Ectodermal cell (in vitro differentiated cells): ENCODE data around the gene SFTPB.

Experiments used
- H3K27ac ChIP-seq: 2 replicates; pipeline ENCODE4 v1.7.0; 2013; ENCODE audit warnings: mild to moderate bottlenecking, low read depth, low read length; ENCODE audit not compliant: insufficient read depth, poor library complexity, severe bottlenecking
- H3K27me3 ChIP-seq: 2 replicates; pipeline ENCODE4 v1.7.0; 2013; ENCODE audit warnings: mild to moderate bottlenecking, low read length; ENCODE audit not compliant: insufficient read depth, control insufficient read depth, poor library complexity, severe bottlenecking
- H3K36me3 ChIP-seq: one replicate; pipeline ENCODE4 v1.7.0; 2013; ENCODE audit warnings: low read length; ENCODE audit not compliant: control insufficient read depth, insufficient read depth
- H3K4me1 ChIP-seq: one replicate; pipeline ENCODE4 v1.7.0; 2013; ENCODE audit warnings: low read length; ENCODE audit not compliant: control insufficient read depth, insufficient read depth
- H3K4me3 ChIP-seq: 2 replicates; pipeline ENCODE4 v1.7.0; 2013; ENCODE audit warnings: low read depth, low read length, control low read depth; ENCODE audit not compliant: insufficient read depth
- H3K9me3 ChIP-seq: 2 replicates; pipeline ENCODE4 v1.7.0; 2013; ENCODE audit warnings: mild to moderate bottlenecking, low read length, moderate library complexity; ENCODE audit not compliant: control insufficient read depth
- WGBS, 2 experiments: methylation state at CpG; one replicate each; pipeline ENCODE4 v1.1.7; 2013; ENCODE audit warnings: missing lambda C conversion rate in 2 of 2; 5-methylcytosine and 5-hydroxymethylcytosine counted together

SFTPB gene

DNA sequence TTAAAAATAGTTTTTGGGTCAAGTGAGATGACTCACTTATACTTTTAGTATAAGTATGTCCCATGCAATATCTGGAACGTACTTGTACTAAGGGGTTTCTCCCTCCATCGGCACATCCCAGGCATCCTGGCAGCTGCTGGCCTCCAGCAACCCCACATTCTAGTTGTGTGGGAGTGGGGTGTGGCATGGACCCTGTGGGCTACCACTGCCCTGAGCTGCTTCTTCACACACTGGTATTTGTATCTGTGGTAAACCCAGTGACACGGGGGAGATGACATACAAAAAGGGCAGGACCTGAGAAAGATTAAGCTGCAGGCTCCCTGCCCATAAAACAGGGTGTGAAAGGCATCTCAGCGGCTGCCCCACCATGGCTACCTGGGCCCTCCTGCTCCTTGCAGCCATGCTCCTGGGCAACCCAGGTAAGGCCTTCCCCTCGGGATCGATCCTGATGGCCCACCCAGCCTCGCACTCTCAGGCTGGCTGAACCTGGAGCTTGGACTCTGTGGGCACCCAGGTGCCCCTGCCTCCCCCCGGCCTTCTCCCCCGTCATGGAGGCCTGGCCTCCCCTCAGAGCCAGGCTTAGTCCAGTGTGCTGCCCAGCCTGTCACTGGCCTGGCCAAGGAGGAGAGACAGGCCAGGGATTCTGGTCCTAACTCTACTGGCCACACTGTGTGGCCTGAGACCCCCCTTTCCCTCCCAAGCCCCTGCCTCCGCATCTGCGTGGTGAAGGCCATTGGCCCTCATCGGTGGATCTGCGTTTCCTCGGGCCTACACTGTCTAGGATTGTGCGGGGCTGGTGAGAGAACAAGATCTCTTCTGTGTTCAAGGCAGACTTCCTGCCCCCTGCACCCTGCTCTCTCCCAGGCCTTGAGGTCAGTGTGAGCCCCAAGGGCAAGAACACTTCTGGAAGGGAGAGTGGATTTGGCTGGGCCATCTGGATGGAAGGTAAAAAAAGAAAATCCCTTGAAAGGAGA lies 26.3 kb upstream of the SFTPB start, which contains the start of gene GNLY:
TSS of gene GNLY (plus strand) at position 307 of the 974 bp plus-strand sequence. CDS start at position 368, 61 bp downstream.
- Histone ChIP-seq H3K27me3 (no peaks in the 10 kb centered on the region), H3K4me3 (no peak within 1 kb of the TSS), H3K4me1 (no peaks in the 10 kb centered on the region), H3K36me3 (no peaks in the 10 kb centered on the region), H3K9me3 (no peaks in the 10 kb centered on the region), H3K27ac (no peak within 1 kb of the TSS)
- WGBS, 2 experiments = 95% methylated on average over 15 of the region's 15 CpGs

DNA sequence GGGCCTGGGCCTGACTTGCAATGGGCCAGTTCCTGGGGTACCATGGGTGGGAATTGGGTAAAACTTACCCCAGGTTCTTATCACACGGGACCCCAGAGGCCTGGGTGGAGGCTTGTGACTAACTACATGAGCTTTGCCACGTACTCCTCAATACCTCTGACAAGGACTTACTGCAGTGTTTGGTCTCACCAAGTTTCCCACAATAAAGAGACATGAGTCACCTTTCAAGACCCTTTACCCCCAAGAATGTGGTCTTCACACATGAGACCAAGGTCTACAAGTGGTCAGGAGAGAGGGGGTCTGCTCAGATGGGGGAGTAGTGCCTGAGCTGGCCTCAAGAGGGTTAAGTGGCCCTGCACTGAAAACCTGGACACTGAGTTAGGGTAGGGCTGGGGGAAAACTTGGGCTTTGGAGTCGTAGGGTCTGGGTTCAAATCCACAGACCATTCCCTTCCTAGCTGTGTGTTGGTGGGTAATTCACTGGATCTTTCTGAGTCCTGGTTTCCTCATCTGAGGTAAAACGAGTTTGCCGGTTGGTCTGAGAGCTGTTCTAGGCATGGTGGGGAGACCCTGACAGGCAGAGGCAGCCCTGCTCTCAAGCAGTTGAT lies 24.1 kb upstream of the SFTPB start:
- Histone ChIP-seq H3K9me3 (no peaks in the 10 kb centered on the region), H3K4me1 (no peaks in the 10 kb centered on the region), H3K27ac (no peak overlapping the region), H3K36me3 (no peaks in the 10 kb centered on the region), H3K4me3 (no peak overlapping the region), H3K27me3 (no peaks in the 10 kb centered on the region)
- 92 to 93% methylated on average over 5 of the region's 5 CpGs for WGBS, 2 experiments

DNA sequence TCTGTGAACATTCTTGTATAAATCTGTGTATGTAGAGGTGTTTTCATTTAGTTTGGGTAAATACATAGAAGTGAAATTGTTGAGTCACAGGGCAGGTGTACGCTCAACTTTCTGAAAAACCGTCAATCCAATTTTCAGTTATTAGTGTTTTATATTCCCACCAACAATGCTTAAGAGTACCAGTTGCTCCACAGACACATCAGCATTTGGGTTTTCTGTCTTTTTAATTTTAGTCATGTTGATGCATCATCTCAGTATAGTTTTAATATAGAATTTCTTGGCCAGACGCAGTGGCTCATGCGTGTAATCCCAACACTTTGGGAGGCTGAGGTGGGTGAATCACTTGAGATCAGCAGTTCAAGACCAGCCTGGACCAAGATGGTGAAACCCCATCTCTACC lies 22.9 kb upstream of the SFTPB start:
- no peak overlapping the region for H3K27ac ChIP-seq

DNA sequence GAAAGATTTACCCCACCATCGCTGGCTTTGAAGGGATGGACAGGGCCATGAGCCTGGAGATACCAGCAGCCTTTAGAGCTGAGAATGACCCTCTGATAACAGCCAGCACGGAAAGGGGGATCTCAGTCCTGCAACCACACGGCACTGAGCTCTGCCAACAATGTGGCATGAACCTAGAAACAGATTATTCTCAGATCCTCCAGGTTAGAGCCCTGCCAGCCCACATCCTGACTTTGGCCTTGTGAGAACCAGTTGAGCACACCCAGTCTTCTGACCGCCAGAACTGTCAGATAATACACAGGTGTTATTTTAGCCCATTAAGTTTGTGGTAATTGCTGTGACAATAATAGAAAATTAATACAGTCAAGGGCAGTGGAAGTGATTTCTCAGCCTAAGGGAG lies 16.8 kb upstream of the SFTPB start:
- H3K36me3 ChIP-seq = no peaks in the 10 kb centered on the region
- no peaks in the 10 kb centered on the region for H3K4me1 ChIP-seq
- WGBS, 2 experiments = 86 to 92% methylated on average over 4 of the region's 4 CpGs
- peaks cover 5% of the 10 kb centered on the region for H3K27me3 ChIP-seq
- no peak overlapping the region for H3K27ac ChIP-seq
- no peak overlapping the region for H3K4me3 ChIP-seq
- H3K9me3 ChIP-seq = no peaks in the 10 kb centered on the region

More for the DNA sequence above, 22.9 kb upstream of the SFTPB start:
- Histone ChIP-seq H3K9me3 (no peaks in the 10 kb centered on the region), H3K27me3 (no peaks in the 10 kb centered on the region), H3K4me3 (no peak overlapping the region), H3K4me1 (no peaks in the 10 kb centered on the region), H3K36me3 (no peaks in the 10 kb centered on the region)
- whole genome bisulfite sequencing, 2 experiments = 86 to 90% methylated on average over 4 of the region's 4 CpGs

DNA sequence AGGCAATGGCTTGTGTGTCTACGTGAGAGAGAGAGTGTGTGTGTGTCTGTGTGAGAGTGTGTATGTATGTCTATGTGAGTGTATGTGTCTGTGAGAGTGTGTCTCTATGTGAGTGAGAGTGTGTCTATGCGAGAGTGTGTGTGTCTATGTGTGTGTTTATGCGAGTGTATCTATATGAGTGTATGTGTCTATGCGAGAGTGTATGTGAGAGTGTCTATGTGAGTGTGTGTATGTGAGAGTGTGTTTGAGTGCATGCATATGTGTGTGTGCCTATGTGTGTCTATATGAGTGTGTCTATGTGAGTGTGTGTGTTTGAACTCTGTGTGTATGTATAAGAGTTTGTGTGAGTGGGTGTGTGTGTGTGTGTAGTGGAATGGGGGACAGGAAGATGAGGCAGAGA lies 16.4 kb upstream of the SFTPB start:
- Histone ChIP-seq H3K4me3 (no peak overlapping the region), H3K9me3 (no peaks in the 10 kb centered on the region), H3K36me3 (no peaks in the 10 kb centered on the region), H3K4me1 (no peaks in the 10 kb centered on the region), H3K27me3 (peaks cover 8% of the 10 kb centered on the region), H3K27ac (no peak overlapping the region)
- 89 to 92% methylated on average over 4 of the region's 4 CpGs for WGBS, 2 experiments

DNA sequence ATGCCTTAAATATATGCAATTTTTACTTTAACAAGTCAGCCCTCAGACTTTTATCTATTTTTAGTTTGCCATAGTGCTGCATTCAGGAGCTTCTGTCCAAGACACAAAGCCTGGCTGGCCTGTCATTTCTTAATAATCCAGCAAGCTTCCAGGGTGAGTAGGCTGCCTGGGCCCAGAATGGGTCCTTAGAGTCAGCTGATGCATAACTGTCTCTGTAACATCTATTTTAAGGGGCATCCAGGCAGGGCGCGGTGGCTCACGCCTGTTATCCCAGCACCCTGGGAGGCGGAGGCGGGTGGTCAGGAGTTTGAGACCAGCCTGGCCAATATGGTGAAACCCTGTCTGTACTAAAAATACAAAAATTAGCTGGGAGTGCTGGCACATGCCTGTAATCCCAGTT lies 14.4 kb upstream of the SFTPB start:
- WGBS, 2 experiments = 91 to 94% methylated on average over 5 of the region's 5 CpGs
- Histone ChIP-seq H3K27ac (no peak overlapping the region), H3K4me3 (no peak overlapping the region), H3K4me1 (no peaks in the 10 kb centered on the region), H3K9me3 (no peaks in the 10 kb centered on the region), H3K27me3 (peaks cover 10% of the 10 kb centered on the region), H3K36me3 (no peaks in the 10 kb centered on the region)

DNA sequence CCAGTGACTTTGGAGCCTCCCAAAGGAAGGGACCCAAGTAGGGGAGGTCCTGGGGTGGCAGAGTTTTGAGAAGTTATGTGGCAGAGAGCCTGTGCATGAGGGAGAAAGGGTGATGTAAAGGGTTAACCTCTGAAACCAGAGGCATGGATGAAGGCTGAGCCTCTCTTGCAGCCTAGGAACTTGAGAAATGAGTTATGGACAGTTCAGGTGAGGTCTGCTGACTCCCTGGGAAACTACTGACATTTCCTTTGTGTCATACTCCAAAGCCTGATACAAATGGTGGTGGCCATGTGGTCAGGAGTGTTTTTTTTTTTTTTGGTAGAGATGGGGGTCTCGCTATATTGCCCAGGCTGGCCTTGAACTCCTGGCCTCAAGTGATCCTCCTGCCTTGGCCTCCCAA lies 13.8 kb upstream of the SFTPB start:
- Histone ChIP-seq H3K4me3 (no peak overlapping the region), H3K27me3 (peaks cover 10% of the 10 kb centered on the region), H3K9me3 (no peaks in the 10 kb centered on the region), H3K36me3 (no peaks in the 10 kb centered on the region), H3K4me1 (no peaks in the 10 kb centered on the region), H3K27ac (no peak overlapping the region)
- WGBS, 2 experiments = 79 to 90% methylated on average over 1 of the region's 1 CpG

DNA sequence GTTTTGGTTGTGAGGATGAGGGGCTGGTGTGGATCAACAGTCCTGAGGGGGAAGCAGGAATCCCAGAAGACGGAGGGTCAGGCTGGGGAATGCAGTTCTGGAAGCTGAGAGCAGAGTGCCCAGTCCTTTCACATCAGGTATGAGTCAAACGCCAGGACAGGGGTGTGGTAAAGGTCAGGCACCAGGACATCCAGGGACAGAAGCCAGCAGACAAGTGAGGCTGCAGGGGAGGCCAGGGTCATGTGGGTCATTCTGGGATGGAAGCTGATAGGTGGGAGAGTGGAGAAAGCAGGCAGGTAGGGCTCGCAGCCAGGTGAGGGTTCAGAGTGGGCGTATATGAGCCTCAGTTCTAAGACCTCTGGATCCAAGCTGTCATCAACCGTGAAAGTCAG lies 13.4 kb upstream of the SFTPB start:
- H3K27ac ChIP-seq = no peak overlapping the region

DNA sequence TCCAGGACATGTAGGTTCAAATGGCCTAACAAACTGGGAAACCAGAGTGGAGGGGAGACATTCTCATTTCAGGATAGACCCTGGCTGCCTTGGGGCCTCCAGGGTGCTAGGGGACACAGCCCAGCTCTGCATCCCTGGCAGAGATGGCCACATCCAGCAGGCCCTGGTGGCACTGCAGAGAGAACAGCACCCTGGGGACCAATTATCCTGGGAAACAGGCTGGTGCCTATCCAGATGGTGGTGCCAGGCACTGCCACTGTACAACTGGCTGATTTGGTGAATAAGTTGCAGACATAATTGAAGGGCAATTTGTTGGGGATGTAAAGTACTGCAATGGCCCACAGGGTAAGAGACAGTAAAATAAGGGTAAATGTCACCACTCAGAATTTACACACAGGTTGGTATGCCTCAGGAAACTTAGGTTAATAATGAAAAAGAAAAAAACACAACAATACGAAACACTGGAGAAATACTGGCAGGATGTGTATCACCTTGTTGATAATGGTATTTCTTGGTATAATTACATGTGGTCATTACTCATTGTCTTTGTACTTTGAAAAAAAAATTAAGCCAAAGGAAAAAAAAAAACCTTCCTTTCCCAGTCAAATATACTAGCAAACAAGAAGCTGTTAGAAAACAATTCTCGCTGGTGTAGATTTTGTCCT lies 12.8 kb upstream of the SFTPB start:
- H3K36me3 ChIP-seq = no peaks in the 10 kb centered on the region
- WGBS, 2 experiments = 92 to 97% methylated on average over 1 to 2 of the region's 2 CpGs
- H3K27ac ChIP-seq = no peak overlapping the region
- H3K27me3 ChIP-seq = peaks cover 10% of the 10 kb centered on the region
- no peaks in the 10 kb centered on the region for H3K9me3 ChIP-seq
- no peak overlapping the region for H3K4me3 ChIP-seq
- H3K4me1 ChIP-seq = no peaks in the 10 kb centered on the region

More for the DNA sequence above, 13.4 kb upstream of the SFTPB start:
- Histone ChIP-seq H3K9me3 (no peaks in the 10 kb centered on the region), H3K4me3 (no peak overlapping the region), H3K4me1 (no peaks in the 10 kb centered on the region), H3K36me3 (no peaks in the 10 kb centered on the region), H3K27me3 (peaks cover 10% of the 10 kb centered on the region)
- WGBS, 2 experiments = 83 to 84% methylated on average over 5 of the region's 5 CpGs
